Fibroblast of skin of right quadriceps (primary cell): ENCODE measurements around the gene NRXN3.
A peak's percentile ranks its signal among the peaks of the same experiment; 100 is the strongest.
"Not testable (repeated sequence)": the region's sequence is repeated elsewhere in the genome, so short reads cannot be mapped to it uniquely, and the experiment has no call there.

Experiments
- DNase-seq: peaks from one replicate; pipeline ENCODE4 v3.0.0-alpha.2; 2013

Gene NRXN3

DNA sequence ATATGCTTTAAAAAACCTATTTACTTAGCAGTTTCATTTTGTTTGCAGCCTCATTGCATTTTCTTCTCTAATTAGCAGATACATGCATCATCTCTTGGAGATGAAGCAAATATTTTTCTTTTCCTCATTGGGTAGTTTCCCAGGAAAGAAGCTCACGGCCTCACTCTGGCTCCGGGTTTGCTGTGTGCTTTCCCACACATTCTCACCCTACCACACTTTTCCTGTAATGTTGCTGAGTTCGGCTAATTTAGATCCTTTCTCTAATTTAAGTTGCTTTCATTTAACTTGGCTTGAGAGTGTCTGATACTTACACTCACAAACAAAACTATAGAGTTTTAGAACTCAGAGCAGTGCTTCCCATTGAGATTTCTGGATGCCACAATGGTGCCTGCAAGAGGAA lies 928.2 kb downstream of the NRXN3 start:
- no peak for DNase-seq

DNA sequence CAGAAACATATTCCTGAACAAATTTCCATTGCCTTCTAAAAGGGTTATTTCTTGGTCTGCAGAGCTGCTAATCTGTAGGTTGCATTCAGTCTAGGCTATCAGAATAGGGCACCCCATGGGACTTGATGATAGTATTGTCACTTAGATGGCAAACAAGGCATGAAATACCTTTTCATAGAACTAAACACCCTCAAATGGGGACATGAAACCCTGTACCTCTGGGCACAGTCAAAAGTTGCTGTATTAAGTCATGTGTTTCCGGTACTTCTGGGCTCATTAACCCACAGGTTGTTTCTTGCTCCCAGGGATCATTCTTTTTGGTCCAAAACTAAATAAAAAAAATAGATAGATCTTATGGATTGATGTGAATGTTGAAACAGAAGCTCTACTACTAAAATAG lies 930.4 kb downstream of the NRXN3 start:
- no peak for DNase-seq

DNA sequence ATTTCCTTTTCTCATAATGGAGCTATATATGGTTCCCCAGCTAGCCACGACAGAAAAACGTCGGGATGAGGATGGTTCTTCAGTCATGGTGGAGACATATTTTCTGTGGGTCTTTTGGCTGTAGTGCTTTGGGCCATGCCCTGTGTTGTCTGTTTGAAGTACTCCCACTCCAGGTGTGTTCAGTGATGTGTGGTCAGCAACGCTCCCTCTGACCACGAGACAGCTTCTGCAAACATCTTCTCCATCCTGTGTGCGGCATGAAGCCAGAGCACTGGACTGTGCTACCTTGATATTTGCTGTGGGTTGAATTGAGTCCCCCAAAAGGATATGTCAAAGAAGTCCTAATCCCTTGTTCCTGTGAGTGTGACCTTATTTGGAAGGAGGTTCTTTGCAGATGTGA lies 931.2 kb downstream of the NRXN3 start:
- DNase-seq: no peak

DNA sequence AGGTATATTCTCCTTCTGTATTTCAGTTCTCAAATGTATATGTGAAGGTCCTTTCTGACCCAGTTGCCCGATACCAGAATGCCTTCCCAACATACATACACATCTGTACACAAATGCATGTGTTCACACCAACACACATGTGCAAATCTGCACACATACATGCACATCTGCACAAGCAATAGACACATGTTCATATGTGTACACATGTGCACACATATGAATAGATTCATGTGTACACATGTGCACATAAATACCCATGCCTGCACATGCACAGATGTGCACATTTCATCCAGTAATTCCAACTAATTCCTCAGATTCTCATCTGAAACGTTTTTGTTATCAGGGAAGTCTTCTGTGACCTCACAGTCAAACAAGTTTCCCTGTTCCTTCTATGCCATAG lies 933.6 kb downstream of the NRXN3 start:
- DNase-seq: no peak

DNA sequence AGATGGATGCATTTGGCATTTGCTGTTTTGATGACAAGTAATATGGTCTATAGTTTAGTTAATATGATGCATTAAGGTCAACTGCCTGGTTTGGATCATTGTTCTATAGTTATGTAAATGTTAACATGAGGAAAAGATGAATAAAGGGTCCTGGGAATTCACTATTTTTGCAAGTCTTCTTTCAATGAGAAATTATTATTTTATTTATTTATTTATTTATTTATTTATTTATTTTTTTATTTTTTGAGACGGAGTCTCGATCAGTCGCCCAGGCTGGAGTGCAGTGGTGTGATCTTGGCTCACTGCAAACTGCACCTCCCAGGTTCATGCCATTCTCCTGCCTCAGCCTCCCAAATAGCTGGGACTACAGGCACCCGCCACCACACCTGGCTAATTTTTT lies 940.4 kb downstream of the NRXN3 start:
- DNase-seq: not testable (repeated sequence)

DNA sequence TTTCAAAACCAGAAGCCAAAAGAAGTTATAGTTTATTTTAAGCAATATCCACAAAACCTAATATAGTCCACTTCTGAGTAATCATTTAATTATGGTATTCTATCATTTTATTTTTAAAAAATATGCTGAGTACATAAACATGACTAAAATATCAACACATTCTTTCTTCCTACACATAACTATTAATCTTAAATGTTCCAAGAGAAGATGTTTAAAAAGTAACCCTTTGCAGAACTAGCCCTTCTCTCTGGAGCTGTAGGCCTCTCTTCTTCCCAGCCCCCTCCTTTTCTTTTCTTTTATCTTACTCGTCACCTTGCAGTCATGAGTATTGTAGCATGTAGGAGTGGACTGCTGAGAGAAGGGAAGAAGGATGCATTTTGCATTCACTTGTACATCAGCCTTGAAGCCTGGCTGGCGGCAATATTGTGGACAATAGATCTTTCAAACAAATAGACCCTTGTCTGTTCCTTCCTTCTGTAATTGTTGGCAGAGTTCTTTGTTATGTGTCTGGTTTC lies 941.9 kb downstream of the NRXN3 start:
- peak; percentile 13 for DNase-seq

DNA sequence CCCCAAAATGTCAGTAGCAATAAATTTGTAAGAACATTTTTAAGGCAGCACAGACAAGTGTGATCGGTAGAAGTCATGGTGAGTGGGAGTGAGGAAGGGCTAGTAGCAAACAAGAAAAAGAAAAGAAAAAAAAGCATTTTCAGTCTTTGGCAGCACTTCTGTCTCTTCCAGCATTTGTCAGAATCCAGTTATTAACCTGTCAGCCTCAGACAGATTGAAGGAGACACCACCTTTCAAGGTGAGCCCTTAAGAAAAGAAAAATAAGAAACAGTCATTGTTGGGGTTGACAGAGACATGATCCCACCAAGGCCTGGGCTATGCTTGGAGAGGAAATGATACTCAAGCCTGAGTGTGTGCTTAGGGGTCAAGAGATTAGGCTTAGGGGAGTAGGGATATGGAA lies 947.4 kb downstream of the NRXN3 start:
- DNase-seq: no peak

DNA sequence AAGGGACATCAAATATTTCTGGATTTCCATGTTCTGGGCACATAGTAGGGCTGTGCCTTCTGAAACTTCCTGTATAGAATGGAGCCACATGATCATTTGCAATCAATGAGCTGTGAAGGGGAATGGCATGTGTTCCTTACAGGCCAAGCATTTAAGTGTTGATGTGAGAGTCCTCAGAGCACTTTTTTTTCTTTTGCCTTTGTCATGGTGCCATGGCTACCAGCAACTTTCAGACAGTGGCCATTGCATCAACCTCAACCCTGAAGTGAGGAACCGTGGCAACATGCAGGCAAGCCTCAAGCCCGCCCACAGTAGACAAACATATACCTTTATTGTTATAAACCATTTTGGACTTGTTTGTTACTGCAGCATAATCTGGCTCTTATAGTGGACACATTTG lies 948.1 kb downstream of the NRXN3 start:
- DNase-seq: no peak

DNA sequence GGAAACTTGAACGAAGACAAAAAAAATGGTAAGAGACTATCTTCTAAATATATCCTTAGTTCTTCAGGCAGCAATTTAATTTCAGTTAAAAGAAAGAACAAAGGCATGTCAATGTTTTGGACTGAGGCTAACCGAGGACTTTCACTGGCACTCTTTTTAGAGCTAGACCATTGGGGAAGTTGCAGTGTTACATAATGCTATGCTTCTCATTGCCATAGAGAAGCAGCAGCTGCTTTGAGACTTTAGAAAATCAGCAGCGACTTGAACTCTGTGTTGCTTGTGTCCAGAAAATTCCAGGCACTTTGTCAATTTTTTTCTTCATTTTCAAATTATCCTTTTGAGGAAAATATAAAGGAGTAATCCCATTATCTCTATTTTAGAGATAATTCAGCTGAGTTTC lies 964.2 kb downstream of the NRXN3 start:
- DNase-seq: no peak

DNA sequence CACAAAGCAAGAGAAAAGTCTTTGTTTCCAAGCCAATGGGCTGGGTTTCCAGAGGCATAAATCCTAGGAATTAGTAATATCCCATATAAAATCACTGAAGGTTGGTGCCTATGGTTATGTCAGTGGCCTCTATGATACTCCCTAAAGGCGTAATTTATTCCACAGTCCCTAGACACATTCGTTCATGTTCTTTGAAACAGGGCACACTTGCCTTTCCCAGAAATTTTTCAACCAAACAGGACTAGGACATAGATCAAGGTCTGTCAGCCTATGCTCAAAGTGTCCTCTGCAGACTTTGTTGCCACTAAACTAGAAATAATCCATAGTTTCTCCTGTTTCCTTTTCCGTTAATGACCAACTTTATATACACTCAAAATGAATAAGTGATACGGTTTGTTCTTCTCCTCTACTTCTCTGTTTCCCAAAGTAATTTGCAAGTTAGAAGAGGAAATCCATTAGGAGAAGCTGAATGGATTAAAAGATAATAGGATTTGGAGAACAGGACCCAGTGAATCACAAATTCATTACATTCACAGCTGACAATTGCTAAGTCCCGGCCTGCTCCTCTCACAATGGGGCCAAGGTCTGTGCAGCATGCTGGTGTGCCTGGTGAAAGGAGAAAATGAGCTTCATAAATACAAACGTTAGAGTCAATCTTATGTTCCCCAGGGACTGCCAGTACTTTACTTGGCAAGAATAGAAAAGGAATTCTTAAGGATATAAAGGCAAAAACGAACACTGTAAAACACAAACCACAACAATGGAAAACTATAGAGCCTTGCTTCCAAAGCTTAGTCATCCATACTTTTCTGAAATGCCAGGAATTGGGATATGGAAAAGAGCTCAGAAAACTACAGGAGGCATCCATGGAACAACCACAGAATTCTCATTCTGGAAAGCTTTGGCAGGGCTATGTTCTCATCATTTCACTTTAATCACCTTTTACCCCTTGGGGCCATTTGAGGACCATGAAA lies 966.2 kb downstream of the NRXN3 start:
- DNase-seq: peak; percentile 48

DNA sequence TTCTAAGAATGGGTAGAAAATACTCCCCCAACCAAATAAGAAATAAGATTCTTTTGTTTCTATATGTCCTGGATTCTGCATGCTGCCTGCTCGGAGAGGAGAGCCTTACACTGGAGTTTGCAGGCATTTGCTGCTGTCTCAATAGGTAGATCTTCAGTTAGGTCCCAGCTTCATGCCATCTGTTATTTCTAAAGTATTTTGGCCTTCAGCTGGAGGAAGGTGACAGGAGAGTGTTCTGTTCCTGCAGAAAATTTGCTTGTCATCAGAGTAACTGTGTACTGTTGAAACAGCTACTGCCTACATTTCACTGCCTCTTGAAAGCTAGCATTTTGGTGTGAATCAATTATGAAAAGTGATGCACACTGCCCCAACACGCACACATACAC lies 966.9 kb downstream of the NRXN3 start:
- DNase-seq: no peak

DNA sequence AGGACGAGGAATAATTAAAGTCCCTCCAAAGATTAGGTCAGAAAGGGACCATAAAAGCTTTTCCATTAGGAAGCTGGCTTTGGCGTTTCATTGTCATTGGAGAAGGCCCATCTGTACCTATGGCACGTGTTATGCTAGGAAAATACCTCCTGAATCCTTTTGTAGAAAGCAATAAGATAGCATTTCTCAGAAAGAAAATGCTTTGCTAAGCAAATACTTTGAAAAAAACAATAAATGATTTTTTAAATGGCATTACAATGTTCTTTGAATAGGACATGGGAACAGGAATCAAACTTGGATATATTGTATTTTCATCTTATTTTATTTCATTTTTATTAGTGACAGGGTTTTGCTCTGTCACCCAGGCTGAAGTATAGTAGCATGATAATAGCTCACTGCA lies 967.7 kb downstream of the NRXN3 start:
- no peak for DNase-seq

DNA sequence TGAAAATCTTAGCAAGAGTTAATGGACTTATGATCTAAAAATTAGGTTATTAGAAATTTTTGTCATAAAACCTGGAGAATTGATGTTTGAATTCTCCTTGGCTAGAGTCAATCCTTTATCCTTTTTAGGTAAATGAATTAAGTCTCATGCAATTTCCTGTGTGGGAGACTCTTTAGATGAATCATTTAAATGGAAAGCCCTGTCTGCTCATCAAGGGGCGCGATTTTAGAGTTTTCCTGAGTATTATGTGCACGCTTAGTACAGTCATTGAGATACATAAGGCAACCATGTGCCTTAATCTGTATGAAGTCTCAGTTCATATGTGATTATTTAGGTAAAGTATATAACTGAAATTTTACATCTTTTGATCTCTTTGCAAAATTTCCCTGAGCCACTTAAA lies 974.7 kb downstream of the NRXN3 start:
- peak; percentile 46 for DNase-seq

DNA sequence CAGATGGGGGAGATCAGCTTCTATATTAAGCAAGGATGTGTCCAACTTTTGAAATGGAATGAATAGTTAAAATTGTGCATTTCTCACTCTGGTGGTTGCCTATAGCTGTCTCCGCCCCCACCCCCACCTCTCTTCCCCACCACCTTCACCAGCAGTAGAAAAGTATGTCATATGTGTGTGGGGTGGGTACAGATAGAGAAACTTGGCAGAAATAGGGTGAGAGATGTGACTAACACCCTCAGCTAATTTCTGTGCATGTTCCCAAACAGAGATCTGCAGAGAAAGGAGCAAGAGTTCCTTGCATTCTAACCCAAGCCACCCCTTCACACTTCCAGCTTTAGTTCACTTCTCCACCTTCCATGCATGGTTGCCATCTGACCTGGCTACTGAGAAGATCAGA lies 980.1 kb downstream of the NRXN3 start:
- no peak for DNase-seq

DNA sequence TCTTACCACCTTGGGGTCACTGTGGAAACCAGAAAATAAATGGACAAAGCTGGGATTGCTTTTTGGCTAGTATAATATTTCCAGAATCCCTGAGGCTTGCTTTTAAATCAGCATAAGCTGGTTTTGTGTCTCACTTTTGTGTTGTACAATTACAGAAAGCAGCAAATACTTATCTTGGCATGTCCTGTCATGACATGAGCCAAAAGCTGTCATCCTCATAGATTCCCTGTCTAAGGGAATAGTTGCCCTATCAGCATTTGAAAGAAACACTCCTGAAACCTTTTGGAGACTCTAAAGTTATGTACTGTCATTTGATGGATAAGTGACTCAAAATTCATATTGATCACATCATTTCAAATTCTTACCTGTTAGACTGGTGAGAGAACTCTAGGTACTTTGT lies 987.2 kb downstream of the NRXN3 start:
- DNase-seq: no peak

DNA sequence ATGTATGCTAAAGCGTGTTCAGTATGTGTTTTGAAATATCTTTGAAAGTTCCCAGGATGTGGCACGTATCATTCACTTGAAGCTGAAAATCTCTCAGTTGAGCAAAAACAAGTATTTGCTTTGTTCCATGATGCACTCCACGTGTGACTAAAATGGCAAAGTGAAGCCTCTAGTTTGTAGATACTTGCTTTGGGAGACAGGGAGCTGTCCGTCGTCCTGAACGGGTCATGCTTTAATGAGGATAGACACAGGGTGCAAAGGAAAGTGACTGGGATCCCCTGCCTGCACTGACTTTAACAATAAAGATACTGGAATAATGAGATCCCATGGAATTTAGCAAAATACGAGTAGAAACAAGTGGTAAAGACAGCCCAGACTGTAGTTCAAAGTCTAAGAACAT lies 991.4 kb downstream of the NRXN3 start:
- DNase-seq: peak; percentile 17

DNA sequence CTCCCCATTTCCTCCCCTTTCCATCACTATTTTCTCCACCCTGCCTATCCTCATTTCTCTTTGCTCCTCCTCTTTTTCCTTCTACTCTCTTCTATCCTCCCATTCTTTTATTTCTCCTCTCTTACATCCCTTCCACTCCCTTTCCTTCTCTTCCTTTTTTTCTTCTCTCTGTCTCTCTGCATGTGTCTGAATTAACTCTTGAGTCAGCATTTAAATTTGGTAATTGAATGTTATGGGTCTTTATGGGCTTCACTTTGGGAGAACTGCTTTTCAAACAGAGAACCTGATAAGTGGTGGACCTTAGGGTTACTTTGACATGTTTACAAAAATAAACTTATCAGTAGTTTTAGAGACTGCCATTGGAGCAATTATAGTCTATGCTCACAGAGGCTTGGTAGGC lies 992.7 kb downstream of the NRXN3 start:
- no peak for DNase-seq

DNA sequence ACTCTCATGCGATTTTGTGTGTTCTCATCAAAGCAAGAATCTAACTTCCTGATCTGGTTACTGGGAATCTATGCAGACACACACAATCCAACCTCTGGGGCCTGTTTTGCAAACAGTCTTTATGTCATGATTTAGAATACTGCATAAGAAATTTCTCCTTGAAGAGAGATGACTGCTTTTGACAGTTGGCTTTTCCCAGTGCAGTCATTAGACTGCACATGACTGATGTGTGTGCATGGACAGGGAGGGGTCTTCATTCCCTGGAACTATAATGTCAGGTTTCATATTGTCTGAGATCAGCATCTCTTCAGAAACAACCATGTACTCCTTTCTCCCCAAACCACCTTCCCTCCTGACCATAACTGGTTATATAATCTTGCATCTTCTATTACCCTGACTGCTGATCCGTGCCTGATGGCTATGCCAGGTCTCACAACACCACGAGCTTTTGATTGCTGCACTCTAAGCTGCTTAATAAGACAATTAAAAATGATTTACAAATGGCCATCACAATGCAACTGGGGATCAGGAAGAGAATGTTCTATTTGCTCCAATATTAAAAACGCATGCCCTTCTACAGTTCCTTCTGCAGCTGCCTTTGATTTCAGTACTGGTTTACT lies 995.4 kb downstream of the NRXN3 start:
- no peak for DNase-seq

DNA sequence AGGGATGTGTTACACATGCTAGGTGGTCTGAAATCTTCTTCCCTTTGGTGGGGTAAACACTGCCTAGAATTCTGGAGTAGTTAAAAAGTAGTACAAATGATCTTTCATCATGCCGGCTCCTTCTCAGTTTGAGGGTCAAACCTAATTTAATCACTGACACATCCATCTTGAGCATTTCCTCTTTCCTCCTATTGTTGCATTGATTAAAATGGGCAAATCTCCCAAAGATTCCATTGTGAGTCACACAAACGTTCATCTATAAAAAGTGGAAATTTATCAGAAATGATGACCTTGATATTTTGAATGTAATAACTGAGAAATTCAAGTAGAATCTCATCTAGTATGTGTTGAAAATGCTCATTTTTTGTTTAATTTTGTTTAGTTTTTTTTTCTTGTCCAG lies 996.0 kb downstream of the NRXN3 start:
- DNase-seq: no peak

DNA sequence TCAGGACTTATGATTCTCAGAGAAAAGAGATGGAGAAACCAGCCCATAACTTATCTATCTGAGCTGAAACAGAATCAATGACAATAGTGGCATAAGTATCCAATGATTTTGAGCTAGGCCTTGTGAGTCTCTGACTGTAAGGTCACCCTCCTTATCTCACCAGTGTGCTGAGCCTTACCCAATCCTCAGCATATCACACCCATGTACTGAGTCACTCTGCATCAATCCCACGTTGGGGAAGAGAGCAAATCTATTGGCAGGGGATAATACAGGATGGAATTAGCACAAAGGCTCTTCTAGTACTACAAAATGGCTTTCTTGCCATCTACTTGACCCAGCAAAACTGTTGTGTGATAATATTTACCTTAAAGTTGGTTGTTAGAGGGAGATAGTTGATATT lies 997.8 kb downstream of the NRXN3 start:
- no peak for DNase-seq

DNA sequence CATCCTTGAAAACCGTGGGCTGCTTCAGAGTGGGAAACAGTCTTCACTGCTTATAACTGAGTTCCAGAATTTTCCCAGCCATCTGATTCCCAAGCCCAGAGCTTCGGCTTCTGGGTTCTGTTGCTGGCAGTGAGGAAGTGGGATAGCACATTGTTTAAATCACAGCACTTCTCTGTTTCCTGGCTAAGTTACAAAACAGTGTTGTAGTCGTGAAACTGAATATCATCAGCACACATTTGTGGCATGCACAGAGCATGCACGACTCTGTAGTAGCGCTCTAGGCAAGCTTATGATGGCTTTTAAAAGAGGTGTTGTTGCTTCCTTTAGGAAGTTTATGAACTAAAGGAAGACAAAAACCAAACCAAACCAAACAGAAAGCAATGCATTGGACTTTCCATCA lies 1005.5 kb downstream of the NRXN3 start:
- no peak for DNase-seq

DNA sequence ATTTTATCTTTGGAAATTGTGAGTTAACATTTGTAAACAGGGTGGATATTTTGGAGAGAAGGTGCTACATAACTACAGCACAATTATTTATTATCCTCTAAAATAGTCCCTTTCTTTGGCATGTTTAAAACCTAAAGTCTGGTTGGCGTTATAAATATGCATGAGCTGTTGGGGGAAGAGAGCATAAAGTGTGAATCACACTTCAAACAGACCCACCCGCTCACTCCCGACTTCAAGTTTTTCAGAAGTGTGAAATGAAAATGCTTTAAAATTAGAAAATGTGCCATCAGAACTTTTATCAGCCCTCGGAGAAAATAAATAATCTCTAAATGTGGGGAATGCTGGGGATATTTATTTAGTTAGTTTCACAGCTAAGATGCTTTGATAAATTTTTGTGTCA lies 1006.9 kb downstream of the NRXN3 start:
- DNase-seq: no peak

DNA sequence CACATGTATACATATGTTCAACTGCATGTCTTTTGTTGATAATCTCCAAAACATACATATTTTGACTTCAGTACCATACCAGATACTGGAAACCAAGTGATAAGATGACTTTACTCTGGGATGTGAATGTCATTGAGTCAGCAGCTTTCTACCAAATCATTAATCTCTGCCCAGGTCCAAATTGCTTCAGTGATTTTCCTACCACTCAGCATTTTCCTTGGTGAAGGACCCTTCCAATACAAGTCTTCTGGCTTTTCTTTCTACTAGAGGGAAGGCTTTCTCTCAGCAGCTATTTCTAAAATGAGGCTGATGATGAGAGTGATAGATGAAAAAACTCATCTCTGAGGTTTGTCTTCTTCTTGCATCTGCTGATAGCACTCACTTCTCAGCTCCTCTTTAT lies 1008.5 kb downstream of the NRXN3 start:
- no peak for DNase-seq

DNA sequence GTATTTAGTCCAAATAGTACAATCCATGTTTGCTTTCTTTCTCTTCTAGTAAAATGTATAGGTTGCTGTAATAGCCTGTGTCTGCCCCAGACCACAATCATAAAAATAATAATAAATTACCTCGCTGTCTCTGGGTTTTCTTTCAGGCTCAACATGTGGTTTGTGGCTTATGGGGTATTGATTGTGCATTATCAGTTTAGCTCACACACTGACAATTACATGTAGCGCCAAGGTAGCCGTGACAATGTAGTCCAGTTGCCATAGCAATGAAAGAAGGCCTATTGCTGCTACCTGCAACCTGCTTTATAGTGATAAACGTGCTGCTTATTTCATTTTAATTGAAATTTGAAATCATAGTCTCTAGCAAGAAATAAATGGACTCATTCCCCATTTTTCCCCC lies 1009.8 kb downstream of the NRXN3 start:
- DNase-seq: no peak
